ENCODE results near the gene KEAP1. TPM values are rescaled to one million over a fixed set of nuclear protein-coding genes. Genes with fewer than 3 reads are reported as not detected.

The KEAP1 gene
- total RNA-seq: 78.4 and 78.9 TPM in 2 replicates

GRCh38 chr19:10503002-10503789 is at the start of gene KEAP1:
Gene KEAP1 (minus strand): TSS chr19:10503356. CDS start chr19:10500033, 3,323 bp downstream.

DNA sequence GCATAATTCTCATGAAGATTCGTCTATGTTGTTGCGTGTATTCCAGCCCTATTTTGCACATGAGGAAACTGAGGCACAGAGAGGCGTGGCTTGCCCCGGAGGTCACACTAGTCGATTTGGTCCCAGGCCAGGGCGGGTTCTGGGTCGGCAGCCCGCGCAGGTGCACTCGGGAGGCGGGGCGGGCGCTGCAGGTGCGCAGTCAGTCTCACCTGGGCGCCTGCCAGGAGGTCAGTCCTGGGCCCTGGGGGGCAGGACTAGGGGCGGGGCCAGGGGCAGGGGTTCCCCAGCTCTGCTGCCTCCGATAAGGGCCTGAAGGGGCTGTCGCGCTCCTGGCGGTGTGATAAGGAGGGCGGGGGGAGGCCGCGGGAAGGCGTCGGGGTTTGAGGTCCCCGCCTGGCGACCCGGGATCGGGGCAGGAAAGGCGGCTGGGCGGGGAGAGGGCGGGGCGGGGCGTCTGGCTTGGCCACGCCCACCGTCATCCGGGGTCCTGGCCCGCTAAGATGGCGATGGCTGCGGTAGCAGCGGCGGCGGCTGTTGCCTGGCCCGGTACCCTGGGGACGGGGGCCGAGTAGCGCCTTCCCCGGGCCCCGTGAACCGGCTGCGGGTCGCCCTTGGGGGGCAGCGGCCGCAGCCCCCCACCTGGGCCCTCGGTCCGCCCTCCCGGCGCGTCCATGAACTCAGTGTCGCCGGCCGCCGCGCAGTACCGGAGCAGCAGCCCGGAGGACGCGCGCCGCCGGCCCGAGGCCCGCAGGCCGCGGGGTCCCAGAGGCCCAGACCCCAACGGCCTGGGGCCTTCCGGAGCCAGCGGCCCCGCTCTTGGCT is 40.5 kb upstream of the KEAP1 start, which contains the start of gene ATG4D:
TSS of gene ATG4D (plus strand) at position 485 of the 822 bp plus-strand sequence. CDS start at position 672, 187 bp downstream.

DNA sequence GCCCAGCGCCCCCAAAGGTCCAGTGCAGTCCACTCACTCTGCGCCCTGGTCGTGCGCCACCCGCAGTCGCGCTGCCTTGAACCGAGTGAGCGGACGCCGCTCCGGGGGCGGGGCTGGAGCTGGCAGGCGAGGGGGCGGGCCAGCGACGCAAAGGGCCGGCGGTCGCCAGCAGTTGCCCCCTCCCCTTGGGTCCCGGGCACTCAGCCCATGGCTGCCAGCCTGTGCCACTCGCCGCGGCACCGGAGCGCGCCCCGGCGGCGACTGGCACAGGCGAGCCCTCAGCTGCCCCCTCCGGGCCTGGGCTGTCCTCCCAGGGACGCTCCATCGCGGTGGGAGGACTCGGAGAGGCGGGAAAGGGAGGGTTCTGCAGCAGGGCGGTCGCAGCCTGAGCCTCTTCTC is 14.2 kb upstream of the KEAP1 start, which contains the start of gene S1PR5:
TSS of gene S1PR5 (minus strand) at position 87 of the 399 bp plus-strand sequence. CDS start 2,436 bp downstream, outside the sequence.

Other genes starting within 250 kb of the KEAP1 start
- 2.1 and 4.4 TPM in 2 replicates for gene ICAM1, start 232.2 kb downstream of the KEAP1 start, total RNA-seq
- gene ICAM4, start 216.4 kb downstream of the KEAP1 start, total RNA-seq: under 0.01 and 0.11 TPM in 2 replicates
- under 0.01 TPM in 1 of 2 replicates, not detected in the other for gene ICAM5, start 213.4 kb downstream of the KEAP1 start, total RNA-seq
- 0.11 and 0.26 TPM in 2 replicates for gene ZGLP1, start 193.5 kb downstream of the KEAP1 start, total RNA-seq
- gene FDX2, start 187.3 kb downstream of the KEAP1 start, total RNA-seq: 16.0 and 16.9 TPM in 2 replicates
- 4.8 and 6.1 TPM in 2 replicates for gene RAVER1, start 169.8 kb downstream of the KEAP1 start, total RNA-seq
- 8.2 and 8.4 TPM in 2 replicates for gene ICAM3, start 163.7 kb downstream of the KEAP1 start, total RNA-seq
- gene TYK2, start 122.8 kb downstream of the KEAP1 start, total RNA-seq: 55.4 and 56.3 TPM in 2 replicates
- gene CDC37, start 99.8 kb downstream of the KEAP1 start, total RNA-seq: 240 and 243 TPM in 2 replicates
- gene PDE4A, start 82.8 kb downstream of the KEAP1 start, total RNA-seq: 1.8 and 2.2 TPM in 2 replicates
- gene S1PR5, start 14.1 kb upstream of the KEAP1 start, total RNA-seq: 0.11 TPM in 1 of 2 replicates, not detected in the other
- 5.9 and 6.0 TPM in 2 replicates for gene ATG4D, start 40.5 kb upstream of the KEAP1 start, total RNA-seq
- 5.7 and 8.4 TPM in 2 replicates for gene KRI1, start 62.7 kb upstream of the KEAP1 start, total RNA-seq
- gene CDKN2D, start 65.6 kb upstream of the KEAP1 start, total RNA-seq: 3.6 and 11.1 TPM in 2 replicates
- under 0.01 TPM in 1 of 2 replicates, not detected in the other for gene AP1M2, start 84.0 kb upstream of the KEAP1 start, total RNA-seq
- gene SLC44A2, start 122.2 kb upstream of the KEAP1 start, total RNA-seq: 61.0 and 69.5 TPM in 2 replicates
- gene ILF3, start 151.0 kb upstream of the KEAP1 start, total RNA-seq: 73.7 and 99.6 TPM in 2 replicates
- 15.7 and 23.8 TPM in 2 replicates for gene QTRT1, start 198.1 kb upstream of the KEAP1 start, total RNA-seq
- 87.8 and 88.8 TPM in 2 replicates for gene DNM2, start 214.7 kb upstream of the KEAP1 start, total RNA-seq